Stomach (tissue), 9 donors: ENCODE measurements around the gene CDKN2B. TPM values are rescaled to one million over a fixed set of nuclear protein-coding genes. Genes with fewer than 3 reads are reported as not detected.
A peak's percentile ranks its signal among the peaks of the same experiment; 100 is the strongest.
"Not testable (repeated sequence)": the region's sequence is repeated elsewhere in the genome, so short reads cannot be mapped to it uniquely, and the experiment has no call there.

Experiments
- DNase-seq, 2 donors: peaks; one replicate each; pipeline versions ENCODE4 v3.0.0 to v3.0.0-alpha.2; 2013 to 2019
- H3K27ac ChIP-seq, 5 donors: fragments of 200-600 bp in 4 of 5; sonication (generic) in 4 of 5; one replicate each; pipeline ENCODE4 v1.5.1; 2013 to 2019; ENCODE audit warnings: mild to moderate bottlenecking in 1 of 5, moderate library complexity in 1 of 5
- H3K27me3 ChIP-seq, 3 donors: fragments of 200-600 bp; sonication (generic); one replicate each; pipeline ENCODE4 v1.5.1; 2017 to 2019; ENCODE audit warnings: mixed run types in 1 of 3
- H3K36me3 ChIP-seq, 4 donors: fragments of 200-600 bp; sonication (generic); 1 replicate in 3 of 4; 2 replicates in 1 of 4; pipeline ENCODE4 v1.5.1; 2016 to 2019
- H3K4me1 ChIP-seq, 4 donors: fragments of 200-600 bp; sonication (generic); one replicate each; pipeline ENCODE4 v1.5.1; 2016 to 2019
- H3K4me3 ChIP-seq, 4 donors: fragments of 200-600 bp; sonication (generic) in 3 of 4; one replicate each; pipeline ENCODE4 v1.5.1; 2016 to 2019; ENCODE audit warnings: mild to moderate bottlenecking in 1 of 4
- H3K9me3 ChIP-seq, 4 donors: fragments of 200-600 bp; sonication (generic); one replicate each; pipeline ENCODE4 v1.5.1; 2016 to 2019
- EP300 ChIP-seq: sonication (generic); formaldehyde crosslinking; IDR thresholded peaks from one replicate; pipeline ENCODE4 v1.6.1; 2017; ENCODE audit warnings: antibody characterized with exemption
- POLR2A ChIP-seq, 4 donors: fragments of 450-650 bp; IDR thresholded peaks; one replicate each; pipeline ENCODE4 v1.6.1; 2016; ENCODE audit warnings: antibody characterized with exemption in 4 of 4, control low read depth in 2 of 4, mild to moderate bottlenecking in 1 of 4, moderate library complexity in 1 of 4
- POLR2AphosphoS5 ChIP-seq, 3 donors: sonication (generic); formaldehyde crosslinking; IDR thresholded peaks; one replicate each; pipeline ENCODE4 v1.6.1; 2016; ENCODE audit warnings: antibody characterized with exemption in 3 of 3
- WGBS, 5 donors: extraction: QIAGEN DNeasy Blood & Tissue Kit in 3 of 5; methylation state at CpG; one replicate each; pipeline versions ENCODE4 v1.1.5 to v1.1.7; 2013 to 2018; 5-methylcytosine and 5-hydroxymethylcytosine counted together
- intact Hi-C: fragments of 100-400 bp; cut with DNase I; formaldehyde crosslinking; loops from one replicate; pipeline ENCODE4 v1.15.1; 2023; ENCODE audit warnings: low total_unique reads
- polyA plus RNA-seq, 3 donors: library from polyadenylated mRNA; stranded (reverse); fragments of 200-250 nt; gene quantifications; one replicate each; pipeline ENCODE4 v1.2.3, GENCODE V29; 2013
- small RNA-seq, 4 donors: library from RNA; depleted of rRNA; stranded (forward); fragments of <200 nt; gene quantifications; one replicate each; pipeline ENCODE3, GENCODE V24; 2016
- total RNA-seq, 5 donors: library from RNA; depleted of rRNA; stranded (reverse); fragments of >200 nt; gene quantifications; one replicate each; pipeline versions ENCODE4 v1.1.0 to v1.2.3, GENCODE V29; 2014 to 2016
- TF ChIP-seq, protein P1 (sequence below), 7 experiments: fragments of 450-650 bp in 4 of 7; fragments of 200-600 bp in 3 of 7; sonication (generic) in 3 of 7; IDR thresholded peaks; one replicate each; pipeline ENCODE4 v1.5.1; 2016 to 2019; ENCODE audit warnings: antibody characterized with exemption in 7 of 7, control low read depth in 2 of 7, mild to moderate bottlenecking in 1 of 7
- donor health status: healthy with polysubstance abuse.
- donor health status: Bipolar disorder and iron deficiency.
- donor health status: healthy.

The CDKN2B gene
- total and polyA plus RNA-seq, 8 donors: 0.58 to 152 (median 4.7) TPM; not detected in 1

DNA sequence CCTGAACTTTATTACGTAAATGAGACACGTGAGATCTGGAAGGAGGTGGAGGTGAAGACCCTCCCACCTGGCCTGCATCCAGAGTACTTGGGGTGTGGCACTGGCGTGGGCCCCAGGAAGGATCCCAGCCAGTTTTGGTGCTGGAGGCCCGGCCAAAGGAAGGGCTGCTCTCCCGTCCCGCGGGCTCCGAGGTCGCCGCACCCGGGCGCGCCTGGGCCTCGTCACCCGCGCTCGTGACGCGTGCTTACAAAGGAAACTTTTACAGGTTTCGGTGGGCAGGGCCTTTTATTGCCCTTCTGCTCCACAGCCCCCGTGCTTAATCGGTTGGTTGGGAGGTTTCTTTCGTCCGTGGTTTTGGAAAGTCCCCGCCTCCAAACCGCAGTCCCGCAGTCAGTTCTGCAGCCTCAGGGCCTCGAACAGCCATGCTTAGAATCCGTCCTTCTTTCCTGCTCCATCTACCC, 44.1 kb downstream of the CDKN2B start:
- Histone ChIP-seq H3K4me1 (peaks cover 11 to 31% (median 25%) of the 10 kb centered on the region in 4 donors), H3K9me3 (peaks cover 0 to 31% (median 19%) of the 10 kb centered on the region in 4 donors), H3K36me3 (no peaks in the 10 kb centered on the region), H3K27me3 (peaks cover 32 to 99% (median 57%) of the 10 kb centered on the region in 3 donors), H3K4me3 (peak overlapping the region; percentile 15 to 44 (median 29)), H3K27ac (no peak overlapping the region)
- TF ChIP-seq EP300 (no peak), POLR2AphosphoS5 (IDR thresholded peaks at IDR 0.05) (no peak), POLR2A (IDR thresholded peaks at IDR 0.05) (no peak)
- TF ChIP-seq, protein P1, sequence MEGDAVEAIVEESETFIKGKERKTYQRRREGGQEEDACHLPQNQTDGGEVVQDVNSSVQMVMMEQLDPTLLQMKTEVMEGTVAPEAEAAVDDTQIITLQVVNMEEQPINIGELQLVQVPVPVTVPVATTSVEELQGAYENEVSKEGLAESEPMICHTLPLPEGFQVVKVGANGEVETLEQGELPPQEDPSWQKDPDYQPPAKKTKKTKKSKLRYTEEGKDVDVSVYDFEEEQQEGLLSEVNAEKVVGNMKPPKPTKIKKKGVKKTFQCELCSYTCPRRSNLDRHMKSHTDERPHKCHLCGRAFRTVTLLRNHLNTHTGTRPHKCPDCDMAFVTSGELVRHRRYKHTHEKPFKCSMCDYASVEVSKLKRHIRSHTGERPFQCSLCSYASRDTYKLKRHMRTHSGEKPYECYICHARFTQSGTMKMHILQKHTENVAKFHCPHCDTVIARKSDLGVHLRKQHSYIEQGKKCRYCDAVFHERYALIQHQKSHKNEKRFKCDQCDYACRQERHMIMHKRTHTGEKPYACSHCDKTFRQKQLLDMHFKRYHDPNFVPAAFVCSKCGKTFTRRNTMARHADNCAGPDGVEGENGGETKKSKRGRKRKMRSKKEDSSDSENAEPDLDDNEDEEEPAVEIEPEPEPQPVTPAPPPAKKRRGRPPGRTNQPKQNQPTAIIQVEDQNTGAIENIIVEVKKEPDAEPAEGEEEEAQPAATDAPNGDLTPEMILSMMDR (IDR thresholded peaks at IDR 0.05): no peak
- intact Hi-C loops: no loop called here
- DNase-seq: peak; percentile 38 to 72
- 1 to 4% (median 2%) methylated on average over 17 to 29 of the region's 29 CpGs for WGBS, 5 donors

DNA sequence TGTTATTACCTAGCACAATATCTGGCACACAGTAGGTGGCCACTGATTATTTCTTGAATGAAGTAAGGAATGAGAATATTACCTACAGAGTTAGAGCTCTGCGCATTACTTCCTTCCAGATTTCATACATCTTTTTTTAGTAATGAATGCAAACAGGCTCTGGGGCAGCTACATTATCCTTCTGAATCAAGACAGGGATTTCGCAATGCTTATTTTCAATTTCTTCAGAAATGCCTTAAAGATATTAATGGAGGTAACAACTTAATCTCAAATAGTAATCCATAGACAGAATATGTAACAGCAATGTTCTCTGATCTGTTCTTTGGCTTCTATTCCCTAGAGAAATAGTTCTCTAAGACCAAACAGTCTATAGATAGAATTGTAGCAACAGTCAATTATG, 47.5 kb downstream of the CDKN2B start:
- intact Hi-C loops: no loop called here
- Histone ChIP-seq H3K4me1 (peaks cover 11 to 18% (median 14%) of the 10 kb centered on the region in 4 donors), H3K9me3 (peaks cover 0 to 11% (median 3%) of the 10 kb centered on the region in 4 donors), H3K27ac (no peak overlapping the region), H3K36me3 (no peaks in the 10 kb centered on the region), H3K27me3 (peaks cover 7 to 75% (median 23%) of the 10 kb centered on the region in 3 donors), H3K4me3 (no peak overlapping the region)
- TF ChIP-seq EP300: no peak
- TF ChIP-seq, protein P1 (IDR thresholded peaks at IDR 0.05): no peak
- TF ChIP-seq POLR2A (IDR thresholded peaks at IDR 0.05): no peak
- WGBS, 5 donors: 88 to 95% (median 90%) methylated on average over 2 of the region's 2 CpGs
- no peak for DNase-seq

DNA sequence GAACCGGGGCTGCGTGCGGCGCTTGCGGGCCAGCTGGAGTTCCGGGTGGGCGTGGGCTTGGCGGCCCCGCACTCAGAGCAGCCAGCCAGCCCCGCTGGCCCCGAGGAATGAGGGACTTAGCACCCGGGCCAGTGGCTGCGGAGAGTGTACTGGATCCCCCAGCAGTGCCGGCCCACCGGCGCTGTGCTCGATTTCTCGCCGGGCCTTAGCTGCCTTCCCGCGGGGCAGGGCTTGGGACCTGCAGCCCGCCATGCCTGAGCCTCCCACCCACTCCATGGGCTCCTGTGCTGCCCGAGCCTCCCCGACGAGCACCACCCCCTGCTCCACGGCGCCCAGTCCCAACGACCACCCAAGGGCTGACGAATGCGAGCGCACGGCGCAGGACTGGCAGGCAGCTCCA, 49.8 kb downstream of the CDKN2B start:
- DNase-seq, H3K36me3 ChIP-seq, H3K4me3 ChIP-seq, H3K4me1 ChIP-seq, H3K27ac ChIP-seq, intact Hi-C loops: not testable (repeated sequence)
- Histone ChIP-seq H3K27me3 (peaks cover 0 to 57% (median 0%) of the 10 kb centered on the region in 3 donors), H3K9me3 (peaks cover 0 to 11% (median 3%) of the 10 kb centered on the region in 4 donors)
- WGBS, 5 donors: 83 to 97% (median 91%) methylated on average over 15 to 24 of the region's 33 CpGs

DNA sequence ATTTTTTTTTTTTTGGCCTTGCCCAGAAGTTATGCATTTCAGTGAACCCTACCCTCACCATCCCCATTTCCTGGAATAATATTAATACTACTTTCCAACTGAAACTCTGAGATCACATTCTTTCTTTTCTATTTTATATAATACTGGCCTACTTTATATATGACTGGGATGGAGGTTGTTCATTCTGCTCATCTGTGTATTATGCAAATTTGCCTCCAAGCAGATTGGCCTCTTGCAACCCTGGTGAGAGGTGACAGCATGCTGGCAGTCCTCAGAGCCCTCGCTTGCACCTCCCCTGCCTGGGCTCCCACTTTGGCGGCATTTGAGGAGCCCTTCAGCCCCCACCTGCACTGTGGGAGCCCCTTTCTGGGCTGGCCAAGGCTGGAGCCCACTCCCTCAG, 50.3 kb downstream of the CDKN2B start:
- 76 to 93% (median 84%) methylated on average over 2 of the region's 2 CpGs for WGBS, 5 donors
- H3K27me3 ChIP-seq: peaks cover 0 to 53% (median 0%) of the 10 kb centered on the region in 3 donors
- peaks cover 0 to 8% (median 3%) of the 10 kb centered on the region in 4 donors for H3K9me3 ChIP-seq
- intact Hi-C loops: no loop called here
- DNase-seq: no peak
- H3K4me1 ChIP-seq: no peaks in the 10 kb centered on the region
- H3K4me3 ChIP-seq: no peak overlapping the region
- H3K36me3 ChIP-seq: no peaks in the 10 kb centered on the region
- no peak overlapping the region for H3K27ac ChIP-seq
- TF ChIP-seq, protein P1 (IDR thresholded peaks at IDR 0.05): no peak
- TF ChIP-seq EP300: no peak
- TF ChIP-seq POLR2A (IDR thresholded peaks at IDR 0.05): no peak
- no peak for TF ChIP-seq POLR2AphosphoS5 (IDR thresholded peaks at IDR 0.05)

Small RNA genes lying within 50 kb of the gene (small RNA-seq; reads per million reads assigned to genes)
- 0 reads per million in 4 donors for gene RF02045

Other genes starting within 250 kb of the CDKN2B start
- gene MTAP, start 206.7 kb downstream of the CDKN2B start, total RNA-seq: 10 to 100 TPM in 4 of 5 donors, 1 to 10 TPM in 1; 1.2 to 38.4 (median 17.9) TPM
- gene MTAP, start 206.7 kb downstream of the CDKN2B start, polyA plus RNA-seq: 10 to 100 TPM in 2 of 3 donors, 1 to 10 TPM in 1; 8.8 to 14.1 (median 10.1) TPM
- 10 to 100 TPM in 1 of 5 donors, under 1 TPM in 1, not detected in 3; 0.73 to 47.3 TPM for gene CDKN2A, start 14.9 kb downstream of the CDKN2B start, total RNA-seq
- 1 to 10 TPM in 2 of 3 donors, not detected in 1; 1.9 to 3.2 TPM for gene CDKN2A, start 14.9 kb downstream of the CDKN2B start, polyA plus RNA-seq
- gene CDKN2B-AS1, start 14.5 kb downstream of the CDKN2B start, total RNA-seq: 1 to 10 TPM in 2 of 5 donors, under 1 TPM in 1, not detected in 2; 0.73 to 1.6 (median 1.4) TPM
- 1 to 10 TPM in 1 of 3 donors, under 1 TPM in 1, not detected in 1; 0.48 to 1.1 TPM for gene CDKN2B-AS1, start 14.5 kb downstream of the CDKN2B start, polyA plus RNA-seq